NCI-H524 treated with DMSO at 0.1 percent for 48 hours (cell line): ENCODE data around the gene DNAH11.

Experiments
- DNase-seq: peaks from one replicate; lab custom pipeline; 2025; lab: John Stamatoyannopoulos, UW

The DNAH11 gene

DNA sequence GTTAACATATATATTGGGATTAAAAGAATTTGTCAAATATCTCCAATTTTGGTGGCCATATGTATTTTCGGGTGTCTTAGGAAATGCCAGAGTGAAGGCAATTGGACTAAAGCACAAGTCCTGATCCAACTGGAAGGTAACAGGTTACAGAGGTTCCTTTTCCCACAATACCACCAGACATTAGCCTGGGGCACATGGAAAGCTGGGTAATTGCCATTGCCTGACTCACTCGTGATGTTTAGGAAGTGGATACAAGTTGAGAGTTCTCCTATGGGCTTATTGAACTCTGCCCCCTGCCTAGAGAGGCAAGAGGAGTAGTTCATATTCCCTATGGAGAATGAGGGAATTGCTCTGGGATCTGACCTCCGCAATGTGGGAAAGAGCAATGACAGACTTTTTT, 5.7 kb downstream of the DNAH11 start:
- DNase-seq: no peak

GRCh38 chr7:21550076-21550475, 7.2 kb downstream of the DNAH11 start:
- DNase-seq: no peak

DNA sequence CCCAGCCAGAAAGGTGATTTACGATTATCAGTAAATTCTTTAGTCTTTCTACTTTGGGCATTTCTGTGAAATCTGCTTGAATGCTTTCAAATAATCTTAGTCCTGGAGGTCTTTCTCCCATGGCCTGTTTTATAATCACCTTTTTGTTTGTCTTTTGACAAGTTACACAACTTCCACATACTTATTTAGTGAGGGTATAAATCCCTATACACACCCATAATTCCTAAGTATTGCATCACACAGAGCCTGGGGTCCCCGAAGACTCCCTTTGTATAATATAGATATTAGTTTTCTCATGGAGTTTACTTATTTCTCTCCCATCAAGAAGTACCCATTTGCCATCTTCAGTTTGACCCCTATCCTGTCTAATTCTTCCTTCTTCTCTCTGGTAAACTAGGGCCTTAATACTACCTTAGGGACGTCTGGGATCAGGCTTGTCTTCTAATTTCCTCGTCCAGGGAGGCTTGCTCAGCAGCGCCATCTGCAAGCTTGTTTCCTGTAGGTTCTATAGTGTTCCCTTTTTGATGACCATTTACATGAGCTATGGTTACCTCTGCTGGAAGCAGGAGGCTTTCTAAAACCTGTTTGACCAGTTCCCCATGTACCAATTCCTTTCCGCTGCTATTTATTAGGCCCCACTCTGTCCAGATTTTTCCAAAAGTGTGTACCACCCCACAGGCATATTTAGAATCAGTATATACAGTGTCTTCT, 8.1 kb downstream of the DNAH11 start:
- DNase-seq: no peak

DNA sequence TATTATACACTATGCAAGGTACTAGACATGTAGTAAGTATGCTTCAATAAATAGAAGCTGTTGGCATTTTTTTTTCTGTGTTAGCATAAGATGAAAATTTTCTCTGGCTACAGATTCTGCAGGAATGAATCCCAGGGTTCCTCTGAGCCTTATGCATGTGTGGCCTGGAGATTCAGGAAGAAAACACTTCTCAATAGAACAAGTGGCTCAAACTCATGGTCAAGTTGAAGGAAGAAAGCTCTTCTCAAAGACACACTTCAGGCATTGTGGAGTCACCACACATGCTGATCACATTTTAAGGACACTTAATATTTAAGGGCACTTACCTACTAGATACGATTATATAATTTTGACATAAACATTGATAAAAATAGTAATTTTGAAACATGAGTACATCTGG, 19.5 kb downstream of the DNAH11 start:
- no peak for DNase-seq

DNA sequence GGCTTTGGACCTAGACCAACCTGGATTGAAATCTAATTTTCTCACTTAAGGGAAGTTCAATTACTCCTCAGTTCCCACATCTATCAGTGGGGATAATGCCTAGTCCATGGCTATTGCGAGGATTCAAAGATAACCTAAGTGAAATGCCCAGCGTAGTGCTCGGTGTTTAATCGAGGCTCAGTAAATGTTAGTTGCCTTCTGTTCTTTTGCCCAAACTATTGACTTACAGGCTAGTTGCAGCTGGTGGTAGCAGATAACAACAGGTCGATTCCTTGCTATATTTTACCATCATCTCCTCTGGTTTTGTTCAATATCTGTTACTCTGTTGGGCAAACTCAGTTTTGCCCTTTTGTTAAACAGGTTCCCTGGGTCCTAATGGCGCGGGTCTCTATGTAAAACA, 22.8 kb downstream of the DNAH11 start:
- DNase-seq: no peak

- no peak for DNase-seq
Measured at GRCh38 chr7:21566094-21566493, 23.3 kb downstream of the DNAH11 start.

- no peak for DNase-seq
Measured at GRCh38 chr7:21568762-21569161, 25.9 kb downstream of the DNAH11 start.

- no peak for DNase-seq
Measured at GRCh38 chr7:21572331-21573313, 29.8 kb downstream of the DNAH11 start.

DNA sequence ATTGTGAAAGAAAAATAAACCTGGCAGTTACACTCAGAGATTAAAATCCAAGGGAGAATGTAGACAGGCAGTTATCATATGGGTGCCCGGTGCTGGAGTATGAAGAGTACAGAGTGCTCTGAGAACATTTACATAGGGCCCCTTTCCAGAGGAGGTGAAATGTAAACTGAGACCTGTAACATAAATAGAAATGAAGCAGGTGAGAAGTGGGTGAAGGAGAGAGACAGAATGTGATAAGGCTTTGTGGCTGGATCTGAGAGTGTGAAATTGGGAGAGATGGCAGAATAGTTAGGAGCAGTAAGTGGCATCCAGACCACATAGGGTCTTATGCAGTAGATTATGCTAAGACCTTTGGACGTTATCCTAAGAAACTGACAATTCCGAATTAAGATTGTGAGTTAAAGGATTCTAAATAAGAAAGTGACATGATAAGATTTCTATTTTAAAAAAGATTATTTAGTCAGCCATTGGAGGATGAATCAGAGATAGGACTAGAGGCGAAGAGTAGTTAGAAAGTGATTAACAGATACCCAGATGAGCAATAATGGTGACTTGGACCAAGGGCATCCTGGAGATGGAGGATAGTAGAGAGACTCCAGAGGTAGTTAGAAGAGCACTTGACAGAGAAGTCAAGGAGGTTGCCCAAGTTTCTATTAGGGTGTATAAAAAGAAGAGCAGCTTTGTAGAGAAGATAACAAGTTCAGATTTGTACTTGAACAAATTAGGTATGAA, 36.7 kb downstream of the DNAH11 start:
- DNase-seq: no peak

GRCh38 chr7:21580073-21580521, 37.3 kb downstream of the DNAH11 start:
- DNase-seq: no peak

- no peak for DNase-seq
Measured at GRCh38 chr7:21585070-21585724, 42.4 kb downstream of the DNAH11 start.

DNA sequence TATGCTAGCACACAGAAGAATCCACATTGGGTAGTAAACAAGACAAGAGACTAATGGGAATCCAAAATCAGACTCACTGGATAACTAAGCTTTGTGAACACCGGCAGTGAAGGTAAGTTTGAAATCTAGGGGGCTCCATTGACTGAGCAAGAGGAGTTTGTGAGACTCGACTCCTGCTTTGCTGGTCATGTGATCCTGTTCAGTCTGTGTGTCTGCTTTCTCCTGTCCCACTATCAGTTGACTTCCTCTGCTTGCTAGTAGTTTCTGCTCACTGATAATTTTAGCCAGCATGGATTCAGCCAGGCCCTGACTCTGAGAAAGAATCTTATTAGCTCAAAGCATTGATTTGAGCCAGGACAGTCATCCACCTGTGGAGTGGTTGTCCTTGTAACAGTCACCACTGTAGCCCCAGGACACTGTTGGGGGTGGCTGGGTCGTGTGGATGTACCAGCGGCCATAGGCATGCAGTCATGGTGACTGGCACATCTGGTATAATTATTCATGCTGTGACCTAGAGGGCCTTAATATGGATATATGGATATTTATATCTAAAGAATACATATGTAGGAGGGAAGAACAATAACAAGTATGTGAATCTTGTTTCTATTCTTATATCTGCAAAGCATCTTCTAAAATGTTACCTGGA, 44.4 kb downstream of the DNAH11 start:
- DNase-seq: no peak

- DNase-seq: no peak
Measured at GRCh38 chr7:21596801-21597200, 54.0 kb downstream of the DNAH11 start.

DNA sequence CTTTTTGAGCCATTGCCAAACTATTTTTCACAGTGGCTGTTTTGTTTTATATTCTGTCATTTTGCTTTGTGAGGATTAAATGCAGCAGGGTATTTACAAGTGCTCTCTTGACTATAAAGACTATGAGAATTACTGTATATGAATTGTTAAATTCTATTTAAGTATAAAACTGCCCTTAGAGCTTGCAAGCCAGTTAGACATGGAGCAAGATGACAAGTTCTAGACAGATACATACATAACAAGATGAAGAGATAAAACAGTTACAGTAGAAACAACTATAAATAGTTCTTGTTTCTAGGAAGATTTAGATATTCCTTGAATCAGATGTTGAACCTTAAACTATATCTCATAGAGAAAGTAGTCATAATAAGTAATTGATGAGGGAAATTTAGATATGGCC, 60.6 kb downstream of the DNAH11 start:
- no peak for DNase-seq

GRCh38 chr7:21603972-21604749, 61.3 kb downstream of the DNAH11 start:
- DNase-seq: no peak

DNA sequence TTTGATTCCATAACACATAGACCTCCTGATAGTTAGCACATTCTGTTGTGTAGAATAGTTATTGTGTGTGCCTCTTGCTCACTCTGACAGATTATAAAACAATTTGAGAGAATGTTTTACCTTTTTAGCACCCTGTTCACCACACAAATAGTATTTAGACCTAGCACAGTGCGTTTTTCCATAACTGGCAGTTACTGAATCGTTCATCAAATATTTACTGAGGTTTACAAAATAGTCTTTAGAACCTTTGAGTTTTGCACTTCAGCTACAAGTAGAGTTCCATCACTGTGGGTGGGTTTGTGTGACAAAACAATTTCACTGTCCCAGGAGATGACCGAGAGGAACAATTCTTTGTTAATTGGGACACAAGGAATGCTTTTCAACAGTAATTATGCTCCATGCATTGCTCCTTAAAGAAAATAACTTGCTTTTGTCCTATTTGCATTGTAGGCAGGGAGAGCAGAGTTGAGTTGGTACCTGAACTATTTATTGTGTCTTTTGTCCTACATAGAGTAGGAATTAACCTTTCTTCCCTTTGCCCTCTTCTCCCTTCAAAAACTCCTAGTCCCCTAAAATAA, 62.3 kb downstream of the DNAH11 start:
- DNase-seq: no peak

- no peak for DNase-seq
Measured at GRCh38 chr7:21608465-21608864, 65.6 kb downstream of the DNAH11 start.

- no peak for DNase-seq
Measured at GRCh38 chr7:21611129-21611528, 68.3 kb downstream of the DNAH11 start.

DNA sequence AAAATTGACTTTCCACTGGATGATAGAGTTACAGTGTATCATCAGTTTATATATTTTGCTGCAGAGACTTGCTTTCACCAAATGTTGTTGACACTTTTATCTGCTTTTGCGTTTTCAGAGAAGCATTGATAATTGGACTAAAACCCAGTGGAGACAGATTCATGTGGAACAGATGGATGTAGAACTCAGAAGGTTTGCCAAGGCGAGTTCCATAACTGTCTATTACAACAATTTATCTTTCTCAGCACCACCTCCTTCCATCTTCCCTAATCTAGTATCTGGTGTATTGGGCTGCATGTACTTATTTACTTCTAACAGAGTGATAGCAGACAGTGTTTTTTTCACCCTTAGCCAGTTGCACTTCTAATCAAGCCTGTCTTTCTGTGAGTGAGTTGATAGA, 73.3 kb downstream of the DNAH11 start:
- no peak for DNase-seq

GRCh38 chr7:21616796-21617436, 74.1 kb downstream of the DNAH11 start:
- no peak for DNase-seq
